HG03354 (cell line): ENCODE measurements around the gene CCR7.

Source experiments
- ATAC-seq: cut with Tn5 transposase; IDR thresholded peaks from one replicate; pipeline ENCODE4 v1.9.1; 2021; ENCODE audit warnings: mild to moderate bottlenecking; ENCODE audit not compliant: unreplicated experiment, poor library complexity, severe bottlenecking

CCR7 gene

GRCh38 chr17:40522250-40522960 is 42.9 kb downstream of the CCR7 start:
- ATAC-seq = no peak

- no peak for ATAC-seq
Measured at GRCh38 chr17:40520991-40521453, 44.2 kb downstream of the CCR7 start.

GRCh38 chr17:40519089-40519775 is 46.0 kb downstream of the CCR7 start:
- no peak for ATAC-seq

GRCh38 chr17:40518401-40519088 is 46.7 kb downstream of the CCR7 start:
- ATAC-seq = no peak

- ATAC-seq = no peak
Measured at GRCh38 chr17:40517981-40518380, 47.3 kb downstream of the CCR7 start.

GRCh38 chr17:40517286-40517662 is 48.0 kb downstream of the CCR7 start:
- ATAC-seq = no peak

GRCh38 chr17:40516581-40517285 is 48.5 kb downstream of the CCR7 start:
- peak; percentile 55 for ATAC-seq

- no peak for ATAC-seq
Measured at GRCh38 chr17:40515491-40516041, 49.7 kb downstream of the CCR7 start.

- ATAC-seq = no peak
Measured at GRCh38 chr17:40515011-40515410, 50.3 kb downstream of the CCR7 start.

- no peak for ATAC-seq
Measured at GRCh38 chr17:40514013-40514875, 51.0 kb downstream of the CCR7 start.

- no peak for ATAC-seq
Measured at GRCh38 chr17:40511667-40512220, 53.5 kb downstream of the CCR7 start.

GRCh38 chr17:40511136-40511535 is 54.1 kb downstream of the CCR7 start:
- no peak for ATAC-seq

GRCh38 chr17:40510328-40510648 is 55.0 kb downstream of the CCR7 start:
- no peak for ATAC-seq

- ATAC-seq = no peak
Measured at GRCh38 chr17:40509626-40510327, 55.5 kb downstream of the CCR7 start.

GRCh38 chr17:40506786-40507185 is 58.5 kb downstream of the CCR7 start:
- no peak for ATAC-seq
